ENCODE measurements around the gene FGD5. TPM values are rescaled to one million over a fixed set of nuclear protein-coding genes. Genes with fewer than 3 reads are reported as not detected.

The FGD5 gene
- total RNA-seq, 1 donor, result under 0.01 TPM

GRCh38 chr3:14820156-14820555 is 1.4 kb downstream of the FGD5 start:
- no peak for TF ChIP-seq CTCF (IDR thresholded peaks at IDR 0.05; ENCODE audit: insufficient read depth, low read depth, low read length)
- DNase-seq (ENCODE audit: low read depth), result no peak
- no peak overlapping the region for H3K4me3 ChIP-seq (ENCODE audit: low read depth, low read length)

- no peak overlapping the region for H3K4me3 ChIP-seq (ENCODE audit: low read depth, low read length)
- no peak for DNase-seq (ENCODE audit: low read depth)
- TF ChIP-seq CTCF (IDR thresholded peaks at IDR 0.05; ENCODE audit: insufficient read depth, low read depth, low read length), result no peak
Observed at GRCh38 chr3:14821151-14821550, 2.4 kb downstream of the FGD5 start.

GRCh38 chr3:14822134-14822533 is 3.4 kb downstream of the FGD5 start:
- TF ChIP-seq CTCF (IDR thresholded peaks at IDR 0.05; ENCODE audit: insufficient read depth, low read depth, low read length), result no peak
- DNase-seq (ENCODE audit: low read depth), result no peak
- no peak overlapping the region for H3K4me3 ChIP-seq (ENCODE audit: low read depth, low read length)

- DNase-seq (ENCODE audit: low read depth), result no peak
- TF ChIP-seq CTCF (IDR thresholded peaks at IDR 0.05; ENCODE audit: insufficient read depth, low read depth, low read length), result no peak
- no peak overlapping the region for H3K4me3 ChIP-seq (ENCODE audit: low read depth, low read length)
Observed at GRCh38 chr3:14822670-14823390, 4.1 kb downstream of the FGD5 start.

GRCh38 chr3:14823393-14823792 is 4.6 kb downstream of the FGD5 start:
- TF ChIP-seq CTCF (IDR thresholded peaks at IDR 0.05; ENCODE audit: insufficient read depth, low read depth, low read length), result no peak
- DNase-seq (ENCODE audit: low read depth), result no peak
- no peak overlapping the region for H3K4me3 ChIP-seq (ENCODE audit: low read depth, low read length)

- no peak overlapping the region for H3K4me3 ChIP-seq (ENCODE audit: low read depth, low read length)
- no peak for TF ChIP-seq CTCF (IDR thresholded peaks at IDR 0.05; ENCODE audit: insufficient read depth, low read depth, low read length)
- no peak for DNase-seq (ENCODE audit: low read depth)
Observed at GRCh38 chr3:14823910-14824629, 5.3 kb downstream of the FGD5 start.

Data from fibroblast of villous mesenchyme (primary cell).